B cell (primary cell): ENCODE measurements around the gene ELOVL6. TPM values are rescaled to one million over a fixed set of nuclear protein-coding genes. Genes with fewer than 3 reads are reported as not detected.

Experiments
- ATAC-seq: fragments of 200-7000 bp; cut with Tn5 transposase; one replicate; pipeline ENCODE4 v1.10.0; 2021; ENCODE audit warnings: low read depth, mild to moderate bottlenecking, moderate number of reproducible peaks, moderate library complexity
- CTCF ChIA-PET: fragments of 350-600 bp; sonication (Branson Sonifier 250); formaldehyde crosslinking; loops from one replicate; lab custom pipeline; 2021; ENCODE audit warnings: antibody characterized with exemption, inconsistent platforms; lab: Charles Lee
- POLR2A ChIA-PET: fragments of 350-600 bp; sonication (Branson Sonifier 250); formaldehyde crosslinking; loops from one replicate; lab custom pipeline; 2021; ENCODE audit warnings: antibody characterized with exemption; lab: Charles Lee
- DNase-seq: peaks from one replicate; pipeline ENCODE4 v3.0.0; 2013
- H2AFZ ChIP-seq: 2 replicates; pipeline ENCODE4 v1.6.1; 2012; ENCODE audit warnings: mild to moderate bottlenecking, low read depth, low read length; ENCODE audit not compliant: insufficient read depth, poor library complexity, severe bottlenecking
- H3K27ac ChIP-seq, 2 donors: 1 replicate in 1 of 2; 2 replicates in 1 of 2; pipeline ENCODE4 v1.5.1; 2012 to 2013; ENCODE audit warnings: low read length in 2 of 2, mild to moderate bottlenecking in 2 of 2, moderate library complexity in 1 of 2
- H3K27me3 ChIP-seq, 4 experiments: fragments of 200-600 bp in 1 of 4; sonication (generic) in 1 of 4; replicated peaks in 1 of 4; 1 replicate in 2 of 4; 2 replicates in 2 of 4; pipeline versions ENCODE4 v1.6.1 to v1.7.0; 2013 to 2016; ENCODE audit warnings: low read length in 3 of 4, mild to moderate bottlenecking in 2 of 4, mixed read lengths in 1 of 4, moderate library complexity in 1 of 4; ENCODE audit not compliant: insufficient read depth in 4 of 4, control insufficient read depth in 3 of 4; ENCODE audit errors: control extremely low read depth in 1 of 4
- H3K36me3 ChIP-seq, 2 experiments: replicated peaks in 1 of 2; 1 replicate in 1 of 2; 2 replicates in 1 of 2; pipeline versions ENCODE4 v1.6.1 to v1.7.1; 2013; ENCODE audit warnings: low read length in 1 of 2; ENCODE audit not compliant: insufficient read depth in 2 of 2, control insufficient read depth in 1 of 2; ENCODE audit errors: control extremely low read depth in 1 of 2, extremely low read depth in 1 of 2
- H3K4me1 ChIP-seq, 2 donors: fragments of 200-600 bp in 1 of 2; sonication (generic) in 1 of 2; 1 replicate in 1 of 2; 2 replicates in 1 of 2; pipeline versions ENCODE4 v1.5.1 to v1.6.1; 2013 to 2017; ENCODE audit warnings: low read length in 2 of 2; ENCODE audit not compliant: control insufficient read depth in 2 of 2, insufficient read depth in 2 of 2
- H3K4me2 ChIP-seq: replicated peaks from 2 replicates; pipeline ENCODE3; 2012; ENCODE audit warnings: mild to moderate bottlenecking, low read depth, low read length; ENCODE audit not compliant: poor library complexity, severe bottlenecking
- H3K4me3 ChIP-seq, 5 experiments: fragments of 200-600 bp in 1 of 5; sonication (generic) in 1 of 5; 1 replicate in 3 of 5; 2 replicates in 2 of 5; pipeline versions ENCODE4 v1.5.1 to v1.7.0; 2011 to 2016; ENCODE audit warnings: low read length in 4 of 5, mild to moderate bottlenecking in 4 of 5, low read depth in 2 of 5, control low read depth in 1 of 5, moderate library complexity in 1 of 5; ENCODE audit not compliant: insufficient read depth in 1 of 5; ENCODE audit errors: control extremely low read depth in 1 of 5, extremely low read depth in 1 of 5
- H3K79me2 ChIP-seq: fragments of 200-600 bp; sonication (generic); one replicate; pipeline ENCODE4 v1.6.0; 2016; ENCODE audit warnings: low read length; ENCODE audit not compliant: control insufficient read depth, insufficient read depth
- H3K9ac ChIP-seq: fragments of 200-600 bp; sonication (generic); 2 replicates; pipeline ENCODE4 v1.6.1; 2017; ENCODE audit warnings: mild to moderate bottlenecking, low read length, moderate library complexity
- H3K9me3 ChIP-seq, 3 donors: one replicate each; pipeline versions ENCODE4 v1.6.1 to v1.7.1; 2013; ENCODE audit warnings: low read length in 2 of 3; ENCODE audit not compliant: control insufficient read depth in 2 of 3, insufficient read depth in 1 of 3; ENCODE audit errors: control extremely low read depth in 1 of 3
- H4K20me1 ChIP-seq: 2 replicates; pipeline ENCODE4 v1.6.0; 2012; ENCODE audit warnings: mild to moderate bottlenecking, low read length; ENCODE audit not compliant: insufficient read depth, control insufficient read depth, poor library complexity, severe bottlenecking
- H3K27ac Mint-ChIP-seq: one replicate; pipeline ENCODE4 v1.8.0; 2021; ENCODE audit warnings: mixed read lengths
- H3K27me3 Mint-ChIP-seq: one replicate; pipeline ENCODE4 v1.8.0; 2021; ENCODE audit warnings: mixed read lengths
- H3K4me1 Mint-ChIP-seq: one replicate; pipeline ENCODE4 v1.8.0; 2021; ENCODE audit warnings: mixed read lengths
- H3K4me3 Mint-ChIP-seq: one replicate; pipeline ENCODE4 v1.8.0; 2021; ENCODE audit warnings: mixed read lengths
- H3K9me3 Mint-ChIP-seq: one replicate; pipeline ENCODE4 v1.8.0; 2022; ENCODE audit warnings: mixed read lengths; ENCODE audit not compliant: insufficient read depth
- CTCF ChIP-seq: fragments of 200-600 bp; IDR thresholded peaks from one replicate; pipeline ENCODE4 v1.8.0; 2022; ENCODE audit warnings: antibody characterized with exemption, mild to moderate bottlenecking
- EZH2 ChIP-seq: IDR thresholded peaks from 2 replicates; pipeline ENCODE4 v1.6.1; 2012; ENCODE audit warnings: borderline replicate concordance, low read depth, mild to moderate bottlenecking, moderate library complexity, low read length; ENCODE audit not compliant: insufficient read depth, poor library complexity, severe bottlenecking
- WGBS: methylation state at CpG from one replicate; pipeline ENCODE4 v1.1.5; 2013; ENCODE audit warnings: missing lambda C conversion rate; ENCODE audit not compliant: insufficient coverage; 5-methylcytosine and 5-hydroxymethylcytosine counted together
- intact Hi-C: fragments of 100-400 bp; cut with micrococcal nuclease; formaldehyde crosslinking; loops from one replicate; pipeline ENCODE4 v1.10.0; 2022
- polyA plus RNA-seq: library from polyadenylated mRNA; depleted of rRNA; stranded (reverse); fragments of >200 nt; gene quantifications from 2 replicates; pipeline ENCODE4 v1.2.3, GENCODE V29; 2012
- total RNA-seq, 2 donors: library from RNA; stranded (reverse); fragments of 120-200 nt in 1 of 2; gene quantifications; 1 replicate in 1 of 2; 2 replicates in 1 of 2; pipeline versions ENCODE4 v1.2.3 to v1.2.4, GENCODE V29; 2013 to 2022

Gene ELOVL6
- total and polyA plus RNA-seq, 2 donors (not counting 1 experiment from before 2014, with no cell fraction given) = 0.10 to 0.22 TPM

- no peak overlapping the region for H3K4me3 Mint-ChIP-seq
- ChIA-PET CTCF (no interaction called here), POLR2A (no interaction called here)
- intact Hi-C loops = no loop called here
- peaks cover 6% of the 10 kb centered on the region for H3K4me1 Mint-ChIP-seq
- H3K36me3 ChIP-seq = no peaks in the 10 kb centered on the region
- no peaks in the 10 kb centered on the region for H3K79me2 ChIP-seq
- TF ChIP-seq CTCF = no peak
- no peak for TF ChIP-seq EZH2
- no peak overlapping the region for H3K4me3 ChIP-seq
- no peaks in the 10 kb centered on the region for H3K27me3 Mint-ChIP-seq
- H3K9me3 Mint-ChIP-seq = no peaks in the 10 kb centered on the region
- H3K4me2 ChIP-seq = no peak overlapping the region
- WGBS = 92% methylated on average over 2 of the region's 4 CpGs
- ATAC-seq = no peak
- no peaks in the 10 kb centered on the region for H3K27me3 ChIP-seq
- no peaks in the 10 kb centered on the region for H4K20me1 ChIP-seq
- H3K4me1 ChIP-seq = peaks cover 3 to 6% of the 10 kb centered on the region in 2 donors
- DNase-seq = no peak
- H2AFZ ChIP-seq = no peak overlapping the region
- no peak overlapping the region for H3K9ac ChIP-seq
- no peak overlapping the region for H3K27ac ChIP-seq
- H3K27ac Mint-ChIP-seq = no peak overlapping the region
- no peaks in the 10 kb centered on the region for H3K9me3 ChIP-seq
Observed at GRCh38 chr4:110087070-110087708, 111.2 kb downstream of the ELOVL6 start.

- H3K79me2 ChIP-seq = no peaks in the 10 kb centered on the region
- Mint-ChIP-seq H3K9me3 (no peaks in the 10 kb centered on the region), H3K4me3 (no peak overlapping the region), H3K27me3 (no peaks in the 10 kb centered on the region), H3K4me1 (peaks cover 6% of the 10 kb centered on the region), H3K27ac (no peak overlapping the region)
- H3K4me2 ChIP-seq = no peak overlapping the region
- DNase-seq = peak; percentile 2
- TF ChIP-seq EZH2 (no peak), CTCF (no peak)
- CTCF ChIA-PET = no interaction called here
- H3K9ac ChIP-seq = no peak overlapping the region
- POLR2A ChIA-PET = no interaction called here
- no peak overlapping the region for H3K27ac ChIP-seq
- no peaks in the 10 kb centered on the region for H3K36me3 ChIP-seq
- H3K4me1 ChIP-seq = peaks cover 3 to 6% of the 10 kb centered on the region in 2 donors
- intact Hi-C loops = no loop called here
- H2AFZ ChIP-seq = no peak overlapping the region
- no peaks in the 10 kb centered on the region for H3K9me3 ChIP-seq
- H4K20me1 ChIP-seq = no peaks in the 10 kb centered on the region
- ATAC-seq = no peak
- no peaks in the 10 kb centered on the region for H3K27me3 ChIP-seq
- 83% methylated on average over 1 of the region's 1 CpG for WGBS
- no peak overlapping the region for H3K4me3 ChIP-seq
Observed at GRCh38 chr4:110085131-110085530, 113.3 kb downstream of the ELOVL6 start.
